Activated T-cell treated with anti-CD3 and anti-CD28 coated beads for 4 hours (primary cell): Measurements from ENCODE around the gene GDPGP1.

Experiments used
- DNase-seq: peaks from one replicate; pipeline ENCODE4 v3.0.0-alpha.2; 2020

GDPGP1 gene

DNA sequence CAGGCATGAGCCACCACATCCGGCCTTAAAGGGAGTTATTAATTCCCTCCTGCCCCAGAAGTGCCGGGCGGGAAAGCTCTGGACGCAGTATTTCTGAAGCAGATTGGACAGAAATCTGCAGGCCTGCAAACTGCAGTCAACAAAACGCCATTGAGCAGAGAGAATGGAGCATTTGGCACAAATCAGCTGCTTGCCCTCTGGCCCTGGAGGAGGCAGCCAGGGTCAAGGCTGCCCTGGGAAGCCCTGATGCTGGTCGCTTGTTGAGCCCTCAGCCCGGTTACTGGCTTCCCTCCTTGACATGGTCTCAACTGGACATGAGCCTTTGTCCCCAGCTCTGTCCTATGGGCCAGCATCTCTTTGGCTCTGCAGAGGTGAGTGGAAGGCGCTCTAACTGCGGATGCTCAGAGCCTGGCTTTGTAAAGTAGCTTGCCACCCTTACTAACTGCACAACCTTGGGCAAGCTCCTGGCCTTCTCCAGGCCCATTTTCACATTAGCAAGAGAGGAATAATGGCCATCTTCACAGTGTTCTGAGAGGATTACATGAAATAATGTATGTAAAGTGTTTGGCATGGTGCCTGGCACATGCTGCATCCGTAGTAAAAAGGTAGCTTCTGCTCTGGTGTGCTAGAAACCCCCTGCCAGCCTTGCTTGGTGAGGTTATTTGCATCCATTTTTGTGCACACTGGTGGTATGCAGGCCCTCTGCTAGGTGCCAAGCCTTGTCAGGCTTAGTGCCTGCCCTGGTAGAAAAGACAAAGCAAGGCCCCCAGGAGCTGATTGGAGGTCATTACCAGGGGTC lies 28.8 kb upstream of the GDPGP1 start:
- DNase-seq: no peak

DNA sequence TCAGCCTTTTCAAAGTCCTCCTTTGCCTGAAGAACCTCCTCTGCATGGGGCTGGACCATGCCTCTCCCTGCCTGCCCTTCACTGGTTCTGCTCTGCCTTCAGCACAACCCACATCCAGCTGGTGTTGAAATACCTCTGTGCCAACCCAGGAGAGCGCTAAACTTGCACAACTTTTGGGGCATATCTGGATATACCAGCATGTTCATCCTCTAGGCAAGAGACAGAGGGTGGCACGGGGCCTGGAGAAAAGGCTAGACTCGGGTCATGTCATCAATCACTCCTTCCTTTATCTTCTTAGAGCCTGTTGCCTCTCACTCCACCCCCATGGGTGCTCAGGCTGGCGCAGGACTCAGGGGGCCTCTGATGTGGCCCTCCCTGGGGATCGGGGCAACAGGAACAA lies 28.1 kb upstream of the GDPGP1 start:
- no peak for DNase-seq

DNA sequence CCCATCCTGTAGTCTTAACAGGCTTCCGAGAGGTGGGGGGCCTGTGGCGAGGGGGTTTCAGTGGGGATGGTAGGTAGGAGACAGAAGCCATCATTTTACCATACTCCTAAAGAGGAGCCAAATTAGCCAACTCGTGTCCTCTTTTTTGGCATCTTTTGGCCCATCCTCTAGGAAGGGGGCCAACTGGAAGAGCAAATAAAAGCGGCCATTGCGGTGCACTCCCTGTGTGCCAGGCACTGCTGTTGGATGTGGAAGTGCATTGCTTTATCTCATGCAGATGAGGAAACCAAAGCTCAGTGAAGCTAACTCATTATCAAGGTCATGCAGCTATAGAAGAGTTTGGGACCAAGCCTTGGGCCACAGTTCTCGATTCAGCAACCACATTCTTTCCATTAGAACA lies 26.8 kb upstream of the GDPGP1 start:
- DNase-seq: no peak

DNA sequence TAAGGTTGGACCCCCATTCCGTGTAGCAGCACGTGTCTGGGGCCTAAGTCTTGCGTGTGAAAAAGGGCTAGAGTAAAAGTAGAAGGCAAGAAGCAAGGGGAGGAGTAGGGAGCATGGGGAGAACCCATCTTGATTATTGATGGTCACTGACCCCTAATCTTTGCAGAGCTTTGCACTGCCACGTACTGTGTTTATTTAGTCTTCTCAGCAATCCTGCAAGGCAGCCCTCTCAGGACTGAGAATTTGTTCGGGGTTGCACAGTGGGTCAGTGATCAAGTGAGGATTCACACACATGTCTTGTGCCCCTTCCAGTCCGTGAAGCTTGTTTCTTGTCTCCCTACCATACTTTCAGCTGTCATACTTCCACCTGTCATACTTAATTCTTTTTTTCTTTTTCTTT lies 25.7 kb upstream of the GDPGP1 start:
- DNase-seq: no peak

DNA sequence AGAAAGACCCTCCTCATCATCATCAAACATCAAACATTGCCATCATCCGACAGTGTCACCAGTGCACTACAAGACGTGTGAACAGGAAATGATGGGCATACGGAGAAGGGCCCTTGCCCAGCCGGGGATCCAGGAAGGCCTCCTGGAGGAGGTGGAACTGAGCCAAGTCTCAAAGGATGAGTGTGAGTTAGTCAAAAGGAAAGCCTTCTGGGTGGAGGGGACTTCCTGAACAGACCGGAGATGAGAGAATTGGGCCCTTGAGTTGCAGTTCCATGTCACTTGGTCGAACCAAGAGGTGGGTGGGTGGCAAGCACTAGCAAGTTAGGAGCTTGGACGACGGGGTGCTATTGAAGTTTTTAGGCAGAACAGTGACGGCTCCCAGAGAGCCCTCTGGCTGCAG lies 24.4 kb upstream of the GDPGP1 start:
- DNase-seq: no peak

DNA sequence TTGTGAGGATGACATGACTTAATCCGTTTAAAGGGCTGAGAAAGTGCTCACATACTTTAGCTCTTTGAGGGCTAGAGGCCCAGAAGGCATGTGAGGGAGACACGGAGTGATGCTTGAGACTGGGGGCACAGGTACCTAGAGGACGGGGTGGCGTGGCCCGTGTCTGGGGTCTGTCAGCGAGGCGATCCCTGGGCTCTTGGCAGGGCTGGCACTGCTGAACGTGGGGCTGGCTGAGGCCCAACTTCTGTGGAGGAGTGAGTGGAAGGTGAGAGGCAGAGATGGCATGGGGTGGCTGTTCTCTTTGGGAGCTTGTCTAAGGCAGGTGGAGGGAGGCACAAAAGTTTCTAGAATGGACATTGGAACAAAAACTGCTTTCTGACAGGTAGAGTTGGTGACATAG lies 23.4 kb upstream of the GDPGP1 start:
- no peak for DNase-seq

DNA sequence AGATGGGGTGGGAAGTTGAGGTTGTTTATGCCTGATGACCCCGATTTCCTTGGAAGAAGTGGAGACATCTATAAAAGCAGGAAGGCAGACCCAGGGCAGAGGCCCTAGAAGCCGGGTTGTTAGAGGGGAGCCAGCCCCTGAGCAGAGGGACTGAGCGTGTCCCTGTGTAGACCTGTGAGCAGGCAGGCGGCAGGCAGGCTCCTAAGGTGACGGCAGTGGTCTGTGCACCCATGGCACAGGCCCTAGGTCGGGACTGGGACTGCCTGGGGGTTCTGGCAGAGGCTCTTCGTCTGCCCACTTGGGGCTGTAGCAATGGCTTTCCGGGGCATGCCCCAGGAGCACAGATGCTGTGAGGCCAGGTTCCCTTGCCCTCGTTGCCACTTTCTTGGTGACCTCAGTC lies 23.0 kb upstream of the GDPGP1 start:
- DNase-seq: no peak

DNA sequence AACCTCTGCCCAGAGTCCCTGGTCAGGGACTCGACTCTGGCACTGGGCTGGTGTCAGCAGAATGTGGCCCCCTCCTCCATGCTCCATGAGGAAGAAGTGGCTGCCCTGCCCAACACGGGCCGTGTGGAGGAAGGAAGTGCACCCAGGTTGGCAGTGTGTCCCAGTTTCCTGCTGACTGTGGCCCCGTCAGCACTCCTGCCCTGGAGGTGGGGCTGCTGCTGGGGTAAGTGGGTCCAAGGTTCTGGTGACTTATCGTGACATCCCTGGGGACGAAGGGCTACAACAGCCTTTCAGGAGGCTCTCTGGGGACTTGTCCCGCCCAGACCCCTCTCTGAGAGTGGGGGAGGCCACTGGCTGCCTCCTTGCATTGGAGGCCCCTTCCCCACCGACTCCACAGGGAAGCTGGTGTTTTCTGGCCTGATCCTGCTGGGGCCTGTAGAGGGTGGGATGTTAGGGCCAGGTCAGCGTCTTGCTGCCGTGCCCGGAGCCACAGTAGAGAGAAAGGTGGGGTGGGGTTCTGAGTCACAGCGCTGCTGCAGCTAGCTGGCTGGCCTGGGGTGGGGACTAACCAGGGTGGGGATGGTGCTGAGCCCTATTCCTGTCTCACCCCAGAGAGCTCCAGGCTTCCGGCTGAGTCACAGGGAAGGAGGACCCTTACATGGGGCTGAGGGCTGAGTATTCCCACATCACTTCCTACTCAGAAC lies 22.4 kb upstream of the GDPGP1 start:
- DNase-seq: no peak

DNA sequence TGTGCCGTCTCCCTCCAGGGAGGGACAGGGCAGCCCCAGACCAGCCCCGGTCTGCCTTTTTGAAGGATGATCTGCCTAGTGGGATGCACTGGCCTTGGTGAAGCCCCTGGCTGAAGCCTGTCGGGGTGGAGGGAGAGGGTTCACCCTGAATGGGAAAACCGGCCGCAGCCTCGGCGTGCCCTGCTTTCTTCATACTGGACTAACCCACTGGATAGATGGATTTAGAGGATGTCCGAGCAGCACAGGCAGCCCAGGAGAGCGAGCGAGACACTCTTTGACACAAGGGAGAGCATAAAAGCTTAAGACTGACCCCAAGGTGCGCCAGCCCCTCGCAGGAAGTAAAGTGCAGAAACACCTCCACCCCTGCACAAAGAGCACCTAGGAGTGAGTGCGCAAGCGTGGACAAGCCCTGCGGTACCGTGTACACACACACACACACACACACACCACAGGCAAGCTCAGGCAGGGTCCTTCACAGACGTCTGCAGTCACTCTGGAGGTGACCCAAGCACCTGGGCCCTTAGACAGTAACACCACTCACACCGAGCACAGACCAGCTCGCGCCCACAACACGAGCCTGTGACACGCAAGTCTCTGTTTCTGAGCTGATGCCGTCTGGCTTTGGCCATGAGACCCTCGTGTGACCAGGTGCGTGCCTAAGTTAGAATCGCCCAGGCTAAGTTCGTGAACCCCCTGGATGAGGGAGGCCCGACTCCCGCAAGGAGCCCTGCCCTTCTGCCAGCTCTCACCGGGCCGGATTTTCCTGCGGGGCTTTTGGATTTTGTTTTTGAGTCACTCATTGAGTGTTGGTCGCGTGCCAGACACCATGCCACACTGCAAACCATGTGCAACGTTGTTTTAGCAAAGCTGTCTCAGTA lies 21.5 kb upstream of the GDPGP1 start:
- no peak for DNase-seq

DNA sequence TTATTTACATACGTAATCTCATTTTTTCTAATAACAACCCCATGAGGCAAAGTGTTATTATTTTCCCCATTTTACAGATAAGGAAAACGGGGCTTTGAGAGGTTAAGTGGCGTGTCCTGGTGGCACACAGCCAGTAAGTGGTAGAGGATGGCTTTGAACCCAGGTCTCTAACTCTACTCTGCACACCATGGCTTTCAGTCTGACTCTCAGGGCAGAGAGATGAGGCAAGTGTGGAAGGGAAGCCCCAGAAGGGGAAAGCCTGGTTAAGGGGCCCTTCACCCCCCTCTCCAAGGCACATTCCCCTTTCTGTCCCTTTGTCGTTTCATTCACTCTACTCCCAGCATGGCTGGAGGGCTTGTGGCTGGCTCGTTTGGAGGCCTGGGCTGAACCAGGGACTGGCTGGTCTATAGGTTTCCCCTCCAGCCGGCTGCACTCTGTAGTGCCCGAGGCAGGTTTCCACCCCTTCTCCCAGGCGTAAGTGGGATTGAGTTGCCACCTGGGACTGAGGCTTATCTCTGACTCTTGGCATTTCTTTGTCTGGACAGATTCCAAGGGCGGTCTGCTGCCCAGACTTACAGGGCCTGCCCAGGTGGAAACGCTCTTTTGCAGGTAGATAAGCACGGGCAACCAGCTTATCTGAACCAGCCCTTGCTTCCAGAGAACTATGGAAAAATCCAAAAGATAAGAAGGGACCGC lies 20.7 kb upstream of the GDPGP1 start:
- no peak for DNase-seq

DNA sequence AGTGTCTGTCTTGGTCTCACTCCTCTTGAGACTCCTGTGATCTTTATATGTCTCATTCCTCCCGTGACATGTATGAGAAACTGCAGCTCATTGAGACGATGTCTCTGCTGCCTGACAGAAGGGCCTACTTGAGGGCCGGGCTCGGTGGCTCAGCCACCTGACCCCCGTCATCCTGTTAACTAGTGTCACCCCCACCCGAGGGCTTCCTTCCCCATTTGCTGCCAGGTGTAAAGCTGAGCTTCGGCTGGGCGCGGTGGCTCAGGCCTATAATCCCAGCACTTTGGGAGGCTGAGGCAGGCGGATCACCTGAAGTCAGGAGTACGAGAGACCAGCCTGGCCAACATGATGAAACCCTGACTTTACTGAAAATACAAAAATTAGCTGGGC lies 20.2 kb upstream of the GDPGP1 start:
- no peak for DNase-seq

DNA sequence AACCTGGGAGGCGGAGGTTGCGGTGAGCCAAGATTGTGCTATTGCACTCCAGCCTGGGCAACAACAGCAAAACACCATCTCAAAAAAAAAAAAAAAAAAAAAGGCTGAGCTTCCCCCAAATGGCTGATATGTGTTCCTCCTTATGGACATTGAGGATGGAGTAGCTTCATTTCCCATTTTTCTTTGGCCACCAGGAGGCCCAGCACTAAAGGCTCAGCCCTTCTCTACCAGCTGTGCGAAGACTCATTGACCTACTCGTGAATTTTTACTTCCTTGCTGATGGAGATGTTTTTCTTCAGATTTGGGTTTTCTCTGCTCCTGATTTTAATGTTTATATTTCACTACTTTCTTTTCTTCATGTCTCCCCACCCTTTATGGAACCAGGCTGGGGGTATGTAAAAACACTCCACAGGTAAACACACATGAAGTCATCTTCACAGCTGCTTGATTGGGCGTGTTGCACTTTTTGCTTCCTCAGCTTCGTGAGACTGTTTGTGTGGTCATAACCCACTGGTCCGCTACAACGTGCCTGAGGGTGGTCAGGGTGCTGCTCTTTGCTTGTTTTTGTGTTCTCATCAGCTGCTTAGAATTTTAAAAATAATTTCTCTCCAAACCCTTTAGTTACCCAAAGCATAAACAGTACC lies 19.3 kb upstream of the GDPGP1 start:
- DNase-seq: no peak

DNA sequence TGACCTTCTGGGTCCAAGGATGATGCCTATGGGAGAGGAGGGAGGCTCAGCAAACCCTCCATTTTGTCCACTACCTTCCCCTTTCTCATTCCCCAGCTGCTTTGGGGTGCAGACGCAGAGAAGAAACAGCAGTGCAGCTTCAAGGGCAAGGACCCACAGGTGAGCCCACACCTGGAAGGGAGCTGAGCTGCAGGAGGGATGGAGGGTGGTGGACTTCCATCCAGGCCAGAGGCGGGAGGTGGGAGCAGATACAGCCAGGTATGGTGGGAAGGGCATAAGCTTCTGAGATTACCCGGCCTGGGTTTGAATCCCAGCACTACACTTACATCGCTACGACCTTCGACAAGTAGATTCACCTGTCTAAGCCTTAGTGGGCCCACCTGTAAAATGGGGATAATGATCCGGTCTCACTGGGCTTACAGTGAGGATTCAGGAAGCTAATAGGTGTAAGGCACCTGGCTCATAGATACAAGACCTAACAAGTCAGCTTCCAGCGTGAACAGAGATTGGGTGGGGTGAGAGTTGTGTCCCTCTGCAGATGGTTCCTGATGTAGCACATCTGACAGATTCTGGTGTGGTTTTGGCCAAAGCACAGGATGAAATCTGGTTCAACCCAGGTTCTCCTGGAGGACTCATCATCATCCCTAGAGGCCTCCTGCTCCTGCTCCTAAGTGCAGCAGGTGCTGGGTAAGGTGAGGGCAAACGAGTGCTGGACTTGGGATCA lies 16.2 kb upstream of the GDPGP1 start:
- DNase-seq: no peak

DNA sequence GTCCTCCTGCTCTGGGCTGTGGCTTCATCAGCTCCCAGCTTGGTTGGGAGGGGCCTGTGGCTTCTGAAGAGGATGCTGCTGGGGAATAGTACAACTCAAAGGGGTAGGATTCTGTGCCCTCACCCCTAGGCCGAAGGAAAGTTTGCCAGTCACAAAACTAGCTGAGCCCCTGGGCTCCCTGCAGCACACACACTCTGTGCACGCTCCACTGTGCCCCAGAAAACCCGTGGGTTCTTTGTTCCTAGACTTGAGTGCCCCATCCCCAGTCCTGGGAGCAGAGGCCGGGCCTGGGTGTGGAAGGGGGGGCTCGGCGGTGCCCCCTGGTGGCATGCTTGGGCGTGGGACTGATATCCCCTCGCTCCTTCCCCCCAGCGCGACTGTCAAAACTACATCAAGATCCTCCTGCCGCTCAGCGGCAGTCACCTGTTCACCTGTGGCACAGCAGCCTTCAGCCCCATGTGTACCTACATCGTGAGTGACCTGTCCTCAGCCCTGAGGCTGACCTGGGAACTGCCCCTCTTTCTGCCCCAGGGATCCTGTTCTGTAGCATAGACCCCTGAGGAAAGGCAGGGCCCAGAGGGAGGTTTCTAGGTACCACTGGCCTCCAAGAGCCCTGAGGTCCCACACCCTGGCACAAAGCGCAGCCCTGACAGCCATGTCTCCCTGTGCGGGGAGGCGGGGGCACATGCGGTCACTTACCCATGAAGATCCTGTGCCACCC lies 14.4 kb upstream of the GDPGP1 start:
- peak; percentile 45 for DNase-seq

DNA sequence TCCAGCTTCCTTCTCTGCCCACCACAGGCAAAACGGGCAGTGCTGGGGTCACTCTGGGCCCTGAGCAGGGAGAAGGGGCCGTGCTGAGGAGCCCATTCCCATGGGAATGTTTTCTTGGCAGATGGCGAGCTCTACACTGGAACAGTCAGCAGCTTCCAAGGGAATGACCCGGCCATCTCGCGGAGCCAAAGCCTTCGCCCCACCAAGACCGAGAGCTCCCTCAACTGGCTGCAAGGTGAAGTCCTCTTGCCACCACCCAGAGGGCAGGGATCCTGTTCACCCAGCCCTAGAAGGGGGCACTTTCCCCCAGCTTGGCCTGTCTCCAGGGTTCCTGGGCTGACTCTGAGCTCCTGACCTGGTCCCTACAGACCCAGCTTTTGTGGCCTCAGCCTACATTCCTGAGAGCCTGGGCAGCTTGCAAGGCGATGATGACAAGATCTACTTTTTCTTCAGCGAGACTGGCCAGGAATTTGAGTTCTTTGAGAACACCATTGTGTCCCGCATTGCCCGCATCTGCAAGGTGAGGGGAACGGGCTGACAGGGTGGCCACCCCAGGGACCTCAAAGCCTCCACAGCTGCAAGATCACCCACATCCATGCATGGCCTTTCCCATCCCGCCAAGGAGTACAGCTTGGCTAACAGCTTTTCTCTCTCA lies 12.6 kb upstream of the GDPGP1 start:
- DNase-seq: no peak

DNA sequence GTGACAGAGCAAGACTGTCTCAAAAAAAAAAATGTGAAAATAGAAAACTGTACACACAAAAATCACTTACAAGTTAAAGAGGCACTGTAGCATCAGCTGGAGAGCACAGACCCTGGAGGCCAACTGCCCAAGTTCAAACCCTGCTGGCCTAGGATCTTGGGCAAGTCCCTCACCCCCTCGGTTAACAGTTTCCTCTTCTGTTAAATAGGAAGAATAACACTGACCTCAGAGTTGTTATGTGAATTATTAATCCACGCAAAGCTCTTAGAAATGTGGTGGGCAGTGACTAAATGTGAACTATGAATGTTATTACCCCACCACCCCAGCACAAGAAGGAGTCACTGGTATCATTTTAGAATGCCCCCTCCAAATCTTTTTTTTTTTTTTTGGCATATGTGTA lies 11.5 kb upstream of the GDPGP1 start:
- no peak for DNase-seq

DNA sequence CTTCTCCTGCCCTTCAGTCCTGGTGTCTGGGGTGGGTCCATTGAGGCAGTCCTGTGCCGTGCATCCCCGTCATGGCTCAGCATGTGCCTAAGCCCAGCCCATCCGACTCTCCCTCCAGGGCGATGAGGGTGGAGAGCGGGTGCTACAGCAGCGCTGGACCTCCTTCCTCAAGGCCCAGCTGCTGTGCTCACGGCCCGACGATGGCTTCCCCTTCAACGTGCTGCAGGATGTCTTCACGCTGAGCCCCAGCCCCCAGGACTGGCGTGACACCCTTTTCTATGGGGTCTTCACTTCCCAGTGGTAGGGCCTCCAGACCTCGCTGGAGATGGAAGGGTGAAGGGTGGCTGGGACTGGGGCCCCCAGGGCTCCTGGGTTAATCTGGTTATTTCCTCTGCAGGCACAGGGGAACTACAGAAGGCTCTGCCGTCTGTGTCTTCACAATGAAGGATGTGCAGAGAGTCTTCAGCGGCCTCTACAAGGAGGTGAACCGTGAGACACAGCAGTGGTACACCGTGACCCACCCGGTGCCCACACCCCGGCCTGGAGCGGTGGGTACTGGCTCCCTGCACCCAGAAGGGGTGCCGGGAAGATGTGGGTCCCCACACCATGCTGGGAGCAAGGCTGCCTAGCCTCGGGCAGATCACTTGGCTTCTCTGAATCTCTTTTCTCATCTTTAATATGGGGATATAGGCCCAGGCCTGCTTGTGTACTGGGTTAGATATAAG lies 10.4 kb upstream of the GDPGP1 start:
- no peak for DNase-seq

DNA sequence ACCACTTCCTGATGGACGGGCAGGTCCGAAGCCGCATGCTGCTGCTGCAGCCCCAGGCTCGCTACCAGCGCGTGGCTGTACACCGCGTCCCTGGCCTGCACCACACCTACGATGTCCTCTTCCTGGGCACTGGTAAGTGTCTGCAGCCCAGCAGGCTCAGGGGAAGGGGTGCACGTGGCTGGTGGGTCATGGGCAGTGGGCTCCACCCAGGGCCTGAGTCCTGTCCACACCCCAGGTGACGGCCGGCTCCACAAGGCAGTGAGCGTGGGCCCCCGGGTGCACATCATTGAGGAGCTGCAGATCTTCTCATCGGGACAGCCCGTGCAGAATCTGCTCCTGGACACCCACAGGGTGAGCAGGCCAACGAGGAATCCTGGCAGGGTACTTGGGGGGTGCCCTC lies 9.0 kb upstream of the GDPGP1 start:
- DNase-seq: no peak

DNA sequence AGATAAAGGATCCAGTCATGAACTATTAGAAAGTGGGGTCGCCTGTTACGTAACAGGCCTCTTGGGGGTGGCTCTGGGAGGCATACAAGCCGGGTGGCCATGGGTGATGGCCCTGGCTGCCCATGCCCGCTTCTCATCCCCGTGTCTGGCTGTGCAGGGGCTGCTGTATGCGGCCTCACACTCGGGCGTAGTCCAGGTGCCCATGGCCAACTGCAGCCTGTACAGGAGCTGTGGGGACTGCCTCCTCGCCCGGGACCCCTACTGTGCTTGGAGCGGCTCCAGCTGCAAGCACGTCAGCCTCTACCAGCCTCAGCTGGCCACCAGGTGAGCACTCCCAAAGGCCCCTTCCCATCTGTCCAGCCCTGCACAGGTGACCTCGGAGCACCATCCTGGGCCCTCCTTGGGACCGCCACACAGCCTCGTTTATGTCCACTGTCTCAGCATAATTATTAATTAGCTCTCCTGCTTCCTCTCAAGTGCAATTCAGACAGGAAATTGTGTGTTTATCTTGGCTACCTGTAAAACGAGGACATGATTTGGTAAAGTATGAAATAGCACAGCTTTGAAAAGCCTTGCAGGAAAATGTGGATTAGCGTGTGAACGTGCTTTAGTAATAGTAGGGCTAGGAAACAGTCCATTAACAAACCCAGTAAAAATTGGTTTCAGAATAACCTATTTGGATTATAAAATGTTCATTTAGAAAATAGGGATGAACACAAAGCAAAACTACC lies 8.3 kb upstream of the GDPGP1 start:
- DNase-seq: no peak
